OCI-LY1 (cell line): ENCODE measurements around the gene NKIRAS1.

Experiments used
- H2AFZ ChIP-seq: fragments of 200-600 bp; sonication (generic), shearing (Covaris generic); 2 replicates; pipeline ENCODE4 v1.6.0; 2014; ENCODE audit warnings: antibody characterized with exemption, mild to moderate bottlenecking, low read length
- H3F3A ChIP-seq: fragments of 200-600 bp; sonication (generic), shearing (Covaris generic); 2 replicates; pipeline ENCODE4 v1.6.0; 2014; ENCODE audit warnings: mild to moderate bottlenecking, antibody characterized with exemption, low read length, moderate library complexity; ENCODE audit not compliant: insufficient read depth
- H3K27ac ChIP-seq: fragments of 200-600 bp; sonication (generic); 2 replicates; pipeline ENCODE4 v1.5.1; 2014; ENCODE audit warnings: low read length, mixed run types, mild to moderate bottlenecking, low read depth; ENCODE audit not compliant: poor library complexity, severe bottlenecking
- H3K27me3 ChIP-seq: fragments of 200-600 bp; sonication (generic); 2 replicates; pipeline ENCODE4 v1.6.0; 2014; ENCODE audit warnings: antibody characterized with exemption, mild to moderate bottlenecking, low read length, moderate library complexity; ENCODE audit not compliant: insufficient read depth
- H3K36me3 ChIP-seq: fragments of 200-600 bp; sonication (generic); 2 replicates; pipeline ENCODE4 v1.6.1; 2014; ENCODE audit warnings: mild to moderate bottlenecking, antibody characterized with exemption, low read length, moderate library complexity, mixed read lengths; ENCODE audit not compliant: insufficient read depth
- H3K4me1 ChIP-seq: fragments of 200-600 bp; sonication (generic); 2 replicates; pipeline ENCODE4 v1.5.1; 2014; ENCODE audit warnings: mild to moderate bottlenecking, low read length, moderate library complexity; ENCODE audit not compliant: insufficient read depth, severe bottlenecking
- H3K4me2 ChIP-seq: fragments of 200-600 bp; sonication (generic), shearing (Covaris generic); 2 replicates; pipeline ENCODE4 v1.6.1; 2014; ENCODE audit warnings: low read length
- H3K4me3 ChIP-seq: fragments of 200-600 bp; sonication (generic); 2 replicates; pipeline ENCODE4 v1.5.1; 2014; ENCODE audit warnings: low read length, low read depth, mild to moderate bottlenecking, mixed read lengths; ENCODE audit not compliant: poor library complexity, severe bottlenecking
- H3K79me2 ChIP-seq: fragments of 200-600 bp; shearing (Covaris generic); 2 replicates; pipeline ENCODE4 v1.6.1; 2016; ENCODE audit warnings: mixed run types, low read length, mixed read lengths; ENCODE audit not compliant: insufficient read depth
- H3K9ac ChIP-seq: fragments of 200-600 bp; sonication (generic), shearing (Covaris generic); 2 replicates; pipeline ENCODE4 v1.6.1; 2014; ENCODE audit warnings: mild to moderate bottlenecking, low read length, mixed read lengths
- H3K9me2 ChIP-seq: fragments of 200-600 bp; sonication (generic), shearing (Covaris generic); 2 replicates; pipeline ENCODE4 v1.6.1; 2014; ENCODE audit warnings: low read depth, mild to moderate bottlenecking, low read length, mixed read lengths
- H3K9me3 ChIP-seq: fragments of 200-600 bp; shearing (Covaris generic); 2 replicates; pipeline ENCODE4 v1.6.1; 2014; ENCODE audit warnings: low read length, mixed read lengths
- H4K20me1 ChIP-seq: fragments of 200-600 bp; sonication (generic), shearing (Covaris generic); 2 replicates; pipeline ENCODE4 v1.6.0; 2016; ENCODE audit warnings: mild to moderate bottlenecking, low read length; ENCODE audit not compliant: insufficient read depth
- EZH2 ChIP-seq: fragments of 200-600 bp; sonication (generic), shearing (Covaris generic); IDR thresholded peaks from 2 replicates; pipeline ENCODE4 v1.8.0; 2017; ENCODE audit warnings: borderline replicate concordance, mixed run types, mild to moderate bottlenecking, antibody characterized with exemption, low read length, moderate library complexity, mixed read lengths
- TF ChIP-seq, protein P1 (sequence below): fragments of 200-600 bp; sonication (generic), shearing (Covaris generic); IDR thresholded peaks from 2 replicates; pipeline ENCODE4 v1.5.1; 2017; ENCODE audit warnings: mild to moderate bottlenecking, antibody characterized with exemption, low read length, moderate library complexity, mixed read lengths

NKIRAS1 gene

GRCh38 chr3:23926736-23927135 lies 9.9 kb upstream of the NKIRAS1 start:
- Histone ChIP-seq H3K9ac (no peak overlapping the region), H4K20me1 (no peaks in the 10 kb centered on the region), H2AFZ (no peak overlapping the region), H3K79me2 (no peaks in the 10 kb centered on the region), H3F3A (no peaks in the 10 kb centered on the region), H3K4me2 (no peak overlapping the region), H3K36me3 (no peaks in the 10 kb centered on the region), H3K27me3 (no peaks in the 10 kb centered on the region), H3K4me3 (no peak overlapping the region), H3K9me2 (no peaks in the 10 kb centered on the region), H3K4me1 (peaks cover 10% of the 10 kb centered on the region), H3K27ac (no peak overlapping the region), H3K9me3 (no peaks in the 10 kb centered on the region)
- TF ChIP-seq, protein P1, sequence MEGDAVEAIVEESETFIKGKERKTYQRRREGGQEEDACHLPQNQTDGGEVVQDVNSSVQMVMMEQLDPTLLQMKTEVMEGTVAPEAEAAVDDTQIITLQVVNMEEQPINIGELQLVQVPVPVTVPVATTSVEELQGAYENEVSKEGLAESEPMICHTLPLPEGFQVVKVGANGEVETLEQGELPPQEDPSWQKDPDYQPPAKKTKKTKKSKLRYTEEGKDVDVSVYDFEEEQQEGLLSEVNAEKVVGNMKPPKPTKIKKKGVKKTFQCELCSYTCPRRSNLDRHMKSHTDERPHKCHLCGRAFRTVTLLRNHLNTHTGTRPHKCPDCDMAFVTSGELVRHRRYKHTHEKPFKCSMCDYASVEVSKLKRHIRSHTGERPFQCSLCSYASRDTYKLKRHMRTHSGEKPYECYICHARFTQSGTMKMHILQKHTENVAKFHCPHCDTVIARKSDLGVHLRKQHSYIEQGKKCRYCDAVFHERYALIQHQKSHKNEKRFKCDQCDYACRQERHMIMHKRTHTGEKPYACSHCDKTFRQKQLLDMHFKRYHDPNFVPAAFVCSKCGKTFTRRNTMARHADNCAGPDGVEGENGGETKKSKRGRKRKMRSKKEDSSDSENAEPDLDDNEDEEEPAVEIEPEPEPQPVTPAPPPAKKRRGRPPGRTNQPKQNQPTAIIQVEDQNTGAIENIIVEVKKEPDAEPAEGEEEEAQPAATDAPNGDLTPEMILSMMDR, result no peak
- TF ChIP-seq EZH2, result no peak

DNA sequence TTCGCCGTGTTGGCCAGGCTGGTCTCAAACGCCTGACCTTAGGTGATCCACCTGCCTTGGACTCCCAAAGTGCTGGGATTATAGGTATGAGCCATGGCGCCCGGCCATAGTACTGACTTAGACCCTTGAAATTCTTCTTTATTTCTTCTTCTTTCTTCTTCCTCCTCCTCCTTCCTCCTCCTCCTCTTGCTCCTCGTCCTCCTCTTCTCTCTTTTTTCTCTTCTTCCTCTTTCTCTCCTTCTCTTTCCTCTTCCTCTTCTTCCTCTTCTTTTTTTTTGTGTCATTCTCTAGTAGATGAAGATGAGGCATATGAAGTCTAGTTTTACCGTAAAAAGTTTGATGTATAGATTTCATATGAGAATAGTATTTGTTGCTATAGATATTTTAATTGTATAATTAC lies 9.5 kb upstream of the NKIRAS1 start:
- no peak overlapping the region for H3K9ac ChIP-seq
- TF ChIP-seq, protein P1, result no peak
- no peak for TF ChIP-seq EZH2
- no peaks in the 10 kb centered on the region for H3F3A ChIP-seq
- no peaks in the 10 kb centered on the region for H3K9me3 ChIP-seq
- no peaks in the 10 kb centered on the region for H3K79me2 ChIP-seq
- H3K27me3 ChIP-seq, result no peaks in the 10 kb centered on the region
- H3K4me1 ChIP-seq, result peaks cover 5% of the 10 kb centered on the region
- no peak overlapping the region for H3K27ac ChIP-seq
- no peak overlapping the region for H3K4me3 ChIP-seq
- no peaks in the 10 kb centered on the region for H4K20me1 ChIP-seq
- H3K36me3 ChIP-seq, result peaks cover 5% of the 10 kb centered on the region; the same call in 1 of the 2 replicates
- H3K4me2 ChIP-seq, result no peak overlapping the region
- no peak overlapping the region for H2AFZ ChIP-seq
- H3K9me2 ChIP-seq, result no peaks in the 10 kb centered on the region

- H3K27ac ChIP-seq, result no peak overlapping the region
- H4K20me1 ChIP-seq, result no peaks in the 10 kb centered on the region
- H2AFZ ChIP-seq, result no peak overlapping the region
- H3K9ac ChIP-seq, result no peak overlapping the region
- no peak overlapping the region for H3K4me2 ChIP-seq
- peaks cover under 1% of the 10 kb centered on the region; the same call in 1 of the 2 replicates for H3K79me2 ChIP-seq
- peaks cover 29% of the 10 kb centered on the region for H3K36me3 ChIP-seq
- TF ChIP-seq, protein P1, result no peak
- TF ChIP-seq EZH2, result no peak
- peaks cover 6% of the 10 kb centered on the region for H3F3A ChIP-seq
- H3K9me3 ChIP-seq, result no peaks in the 10 kb centered on the region
- H3K9me2 ChIP-seq, result no peaks in the 10 kb centered on the region
- peaks cover 9% of the 10 kb centered on the region for H3K4me1 ChIP-seq
- no peak overlapping the region for H3K4me3 ChIP-seq
- no peaks in the 10 kb centered on the region for H3K27me3 ChIP-seq
Observed at GRCh38 chr3:23923786-23924185, 7.0 kb upstream of the NKIRAS1 start.
